Measurements from ENCODE around the gene FHAD1. TPM values are rescaled to one million over a fixed set of nuclear protein-coding genes. Genes with fewer than 3 reads are reported as not detected.

Gene FHAD1
- total RNA-seq, 1 donor from 2014 or later, result 1.3 TPM

DNA sequence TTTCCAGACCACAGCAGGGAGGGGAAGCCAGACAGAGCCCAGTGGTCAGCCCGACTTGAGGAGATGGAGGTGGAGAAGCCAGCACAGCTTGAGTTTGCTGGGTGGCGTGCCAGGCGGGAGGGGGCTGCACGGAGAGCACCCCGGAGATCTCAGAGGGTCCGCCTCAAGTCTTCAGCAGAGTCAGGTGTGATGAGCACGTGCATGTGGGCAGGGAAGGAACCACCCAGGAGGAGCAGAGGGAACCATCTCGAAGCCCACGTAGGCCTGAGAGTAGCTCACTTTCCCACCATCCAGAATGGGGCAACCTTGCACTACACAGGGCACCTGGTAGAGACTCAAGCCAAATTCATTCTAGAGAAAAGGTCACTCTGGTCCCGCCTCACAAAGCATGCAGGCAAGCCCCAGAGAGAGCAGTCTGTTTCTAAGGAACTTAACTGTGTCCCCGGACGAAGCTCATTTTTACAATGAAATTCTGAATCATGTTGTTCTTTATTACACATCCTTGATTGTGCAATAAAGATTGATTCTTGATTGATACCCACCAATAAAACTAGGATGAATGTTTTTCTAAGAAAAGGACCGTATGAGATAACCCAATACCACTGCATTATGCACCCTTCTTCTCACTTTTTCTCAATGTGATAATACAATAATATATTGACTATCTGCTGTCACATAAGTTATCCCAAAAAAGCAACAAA, 64.2 kb downstream of the FHAD1 start:
- Mint-ChIP-seq H3K36me3 (no peaks in the 10 kb centered on the region), H3K9me3 (peaks cover 8% of the 10 kb centered on the region), H3K4me3 (no peak overlapping the region), H3K27me3 (ENCODE audit: low read depth) (peaks cover 8% of the 10 kb centered on the region), H3K27ac (no peak overlapping the region), H3K4me1 (no peaks in the 10 kb centered on the region)
- DNase-seq (ENCODE audit: low spot score in 2 of 2, unreplicated experiment in 2 of 2), result no peak
- TF ChIP-seq, protein P1, sequence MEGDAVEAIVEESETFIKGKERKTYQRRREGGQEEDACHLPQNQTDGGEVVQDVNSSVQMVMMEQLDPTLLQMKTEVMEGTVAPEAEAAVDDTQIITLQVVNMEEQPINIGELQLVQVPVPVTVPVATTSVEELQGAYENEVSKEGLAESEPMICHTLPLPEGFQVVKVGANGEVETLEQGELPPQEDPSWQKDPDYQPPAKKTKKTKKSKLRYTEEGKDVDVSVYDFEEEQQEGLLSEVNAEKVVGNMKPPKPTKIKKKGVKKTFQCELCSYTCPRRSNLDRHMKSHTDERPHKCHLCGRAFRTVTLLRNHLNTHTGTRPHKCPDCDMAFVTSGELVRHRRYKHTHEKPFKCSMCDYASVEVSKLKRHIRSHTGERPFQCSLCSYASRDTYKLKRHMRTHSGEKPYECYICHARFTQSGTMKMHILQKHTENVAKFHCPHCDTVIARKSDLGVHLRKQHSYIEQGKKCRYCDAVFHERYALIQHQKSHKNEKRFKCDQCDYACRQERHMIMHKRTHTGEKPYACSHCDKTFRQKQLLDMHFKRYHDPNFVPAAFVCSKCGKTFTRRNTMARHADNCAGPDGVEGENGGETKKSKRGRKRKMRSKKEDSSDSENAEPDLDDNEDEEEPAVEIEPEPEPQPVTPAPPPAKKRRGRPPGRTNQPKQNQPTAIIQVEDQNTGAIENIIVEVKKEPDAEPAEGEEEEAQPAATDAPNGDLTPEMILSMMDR (IDR thresholded peaks at IDR 0.05; ENCODE audit: unreplicated experiment), result no peak

DNA sequence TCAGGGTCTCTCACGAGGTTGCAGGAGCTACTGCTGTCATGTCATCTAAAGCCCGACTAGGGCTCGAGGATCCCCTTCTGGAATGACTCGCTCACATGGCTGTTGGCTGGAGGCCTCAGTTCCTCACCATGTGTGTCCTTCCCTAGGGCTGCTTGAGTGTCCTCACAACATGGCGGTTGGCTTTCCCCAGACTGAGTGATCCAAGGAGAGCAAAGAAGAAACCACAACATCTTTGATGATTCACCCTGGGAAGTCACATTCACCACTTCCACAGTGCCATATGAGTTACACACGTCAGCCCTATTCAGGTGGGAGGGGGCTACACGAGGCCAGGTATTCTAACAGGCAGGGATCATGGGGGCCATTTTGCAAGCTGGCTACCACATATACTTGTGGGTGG, 64.9 kb downstream of the FHAD1 start:
- H3K36me3 Mint-ChIP-seq, result no peaks in the 10 kb centered on the region
- DNase-seq (ENCODE audit: low spot score in 2 of 2, unreplicated experiment in 2 of 2), result no peak
- H3K9me3 Mint-ChIP-seq, result peaks cover 8% of the 10 kb centered on the region
- H3K4me1 Mint-ChIP-seq, result no peaks in the 10 kb centered on the region
- TF ChIP-seq, protein P1 (IDR thresholded peaks at IDR 0.05; ENCODE audit: unreplicated experiment), result no peak
- peaks cover 8% of the 10 kb centered on the region for H3K27me3 Mint-ChIP-seq (ENCODE audit: low read depth)
- no peak overlapping the region for H3K27ac Mint-ChIP-seq
- H3K4me3 Mint-ChIP-seq, result no peak overlapping the region

DNA sequence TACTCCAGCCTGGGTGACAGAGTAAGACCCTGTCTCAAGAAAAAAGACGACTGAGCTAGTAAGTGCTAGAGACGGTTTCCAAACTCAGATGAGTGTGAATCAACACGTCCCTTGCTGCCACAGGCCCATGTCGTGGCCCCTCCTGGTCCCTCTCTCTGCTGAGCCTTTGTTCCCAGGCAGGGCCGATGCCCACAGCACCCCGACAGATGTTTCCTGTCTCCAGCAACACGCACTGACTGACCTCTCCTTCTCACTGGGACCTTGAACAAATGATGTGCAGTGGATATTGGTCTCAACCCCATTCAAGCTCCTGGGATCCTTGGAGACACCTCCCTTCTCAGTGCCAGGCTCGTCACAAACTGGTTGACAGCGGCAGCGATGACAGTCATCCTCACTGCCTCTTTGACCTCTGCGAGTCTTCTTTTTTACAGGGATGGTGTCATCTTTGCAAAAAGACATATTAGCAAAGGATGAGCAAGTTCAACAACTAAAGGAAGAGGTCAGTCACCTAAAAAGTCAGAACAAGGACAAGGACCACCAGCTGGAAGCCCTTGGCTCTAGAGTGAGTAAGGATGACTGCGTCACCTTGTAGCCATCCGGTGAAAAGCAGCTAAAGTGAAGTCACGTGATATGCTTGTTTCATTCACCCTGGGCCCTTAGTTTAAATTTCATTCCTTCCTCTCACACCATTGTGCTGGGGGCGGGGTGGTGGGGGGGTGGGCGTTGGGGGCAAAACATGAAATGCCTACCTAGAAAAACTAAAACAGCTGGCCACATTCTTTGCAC, 65.8 kb downstream of the FHAD1 start:
- Mint-ChIP-seq H3K9me3 (peaks cover 3% of the 10 kb centered on the region), H3K36me3 (no peaks in the 10 kb centered on the region), H3K4me1 (no peaks in the 10 kb centered on the region), H3K4me3 (no peak overlapping the region), H3K27me3 (ENCODE audit: low read depth) (peaks cover 11% of the 10 kb centered on the region), H3K27ac (no peak overlapping the region)
- TF ChIP-seq, protein P1 (IDR thresholded peaks at IDR 0.05; ENCODE audit: unreplicated experiment), result no peak
- DNase-seq (ENCODE audit: low spot score in 2 of 2, unreplicated experiment in 2 of 2), result no peak

DNA sequence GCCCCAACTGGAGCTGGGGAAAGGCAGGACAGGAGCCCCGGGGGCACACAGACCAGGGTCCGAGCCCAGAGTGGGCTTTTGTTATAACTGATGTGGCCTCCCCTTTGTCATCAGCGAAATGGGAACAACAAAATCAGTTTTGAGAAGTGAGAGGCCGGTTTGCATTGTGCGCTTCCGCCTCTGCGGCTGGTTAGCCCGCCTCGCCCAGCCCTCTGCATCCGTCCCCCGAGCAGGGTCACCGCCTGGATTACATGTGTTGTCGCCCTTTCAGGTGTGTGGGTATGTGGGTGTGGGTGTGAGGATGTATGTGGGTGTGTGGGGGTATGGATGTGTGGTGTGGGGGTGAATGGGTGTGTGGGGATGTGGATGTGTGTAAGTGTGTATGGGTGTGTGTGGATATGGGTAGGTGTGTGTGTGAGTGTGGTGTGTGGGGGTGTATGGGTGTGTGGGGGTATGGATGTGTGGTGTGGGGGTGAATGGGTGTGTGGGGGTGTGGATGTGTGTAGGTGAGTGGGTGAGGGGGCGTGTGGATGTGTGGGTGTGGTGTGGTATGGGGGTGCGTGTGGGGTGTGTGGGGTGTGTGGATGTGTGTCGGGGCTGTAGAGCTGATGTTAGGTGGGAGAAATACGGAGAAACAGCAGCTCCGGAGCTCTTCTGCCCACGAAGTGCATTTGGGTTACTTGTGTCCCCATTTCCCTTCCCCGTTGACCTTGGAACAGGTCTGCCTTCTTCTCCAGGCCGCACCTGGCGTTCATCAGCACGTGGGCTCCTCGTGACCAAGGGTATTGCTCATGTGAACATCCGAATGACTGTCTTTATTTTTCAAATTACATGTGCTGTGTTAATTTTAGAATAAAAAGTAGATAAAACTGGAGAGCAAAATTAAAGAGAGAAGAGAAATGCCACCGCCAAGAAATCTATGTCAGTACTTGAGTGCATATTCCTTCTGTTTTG, 67.6 kb downstream of the FHAD1 start:
- DNase-seq (ENCODE audit: low spot score in 2 of 2, unreplicated experiment in 2 of 2), result no peak
- Mint-ChIP-seq H3K4me3 (no peak overlapping the region), H3K27ac (no peak overlapping the region), H3K9me3 (peaks cover 3% of the 10 kb centered on the region), H3K27me3 (ENCODE audit: low read depth) (peaks cover 11% of the 10 kb centered on the region), H3K36me3 (no peaks in the 10 kb centered on the region), H3K4me1 (no peaks in the 10 kb centered on the region)
- TF ChIP-seq, protein P1 (IDR thresholded peaks at IDR 0.05; ENCODE audit: unreplicated experiment), result no peak

DNA sequence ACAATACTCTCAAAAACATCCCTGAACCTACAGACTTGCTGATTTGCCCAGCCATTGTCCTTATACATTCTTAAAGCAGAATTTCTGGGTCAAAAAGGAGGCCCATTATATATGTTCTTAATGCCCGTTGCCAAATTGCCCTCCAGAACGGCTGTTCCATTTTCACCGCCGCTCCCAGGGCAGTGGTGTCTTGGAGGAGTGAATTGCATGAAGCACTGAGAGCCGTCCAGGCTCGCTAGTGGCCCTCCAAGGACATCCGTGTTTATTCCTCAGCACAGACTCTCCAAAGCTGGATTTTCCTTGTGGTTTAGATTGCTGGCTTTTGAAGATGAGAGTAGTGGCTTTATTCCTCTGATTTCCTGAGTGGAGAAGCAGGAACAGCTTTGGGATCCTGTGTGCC, 68.8 kb downstream of the FHAD1 start:
- no peak overlapping the region for H3K4me3 Mint-ChIP-seq
- TF ChIP-seq, protein P1 (IDR thresholded peaks at IDR 0.05; ENCODE audit: unreplicated experiment), result no peak
- peaks cover 14% of the 10 kb centered on the region for H3K9me3 Mint-ChIP-seq
- H3K27me3 Mint-ChIP-seq (ENCODE audit: low read depth), result peaks cover 11% of the 10 kb centered on the region
- no peaks in the 10 kb centered on the region for H3K36me3 Mint-ChIP-seq
- H3K4me1 Mint-ChIP-seq, result no peaks in the 10 kb centered on the region
- DNase-seq (ENCODE audit: low spot score in 2 of 2, unreplicated experiment in 2 of 2), result no peak
- H3K27ac Mint-ChIP-seq, result no peak overlapping the region
